ENCODE measurements around the gene EVI5L.

- TF ChIP-seq CTCF (IDR thresholded peaks at IDR 0.05), result no peak
- TF ChIP-seq EP300 (IDR thresholded peaks at IDR 0.05), result no peak
- TF ChIP-seq POLR2A (IDR thresholded peaks at IDR 0.05), result no peak
Measured at GRCh38 chr19:7912144-7912696, 82.2 kb downstream of the EVI5L start.

Measured in tibial nerve (tissue), 4 donors.